SJCRH30 (cell line): ENCODE measurements around the gene FRMD8. TPM values are rescaled to one million over a fixed set of nuclear protein-coding genes. Genes with fewer than 3 reads are reported as not detected.
"Not testable (repeated sequence)": the region's sequence is repeated elsewhere in the genome, so short reads cannot be mapped to it uniquely, and the experiment has no call there.

Experiments
- DNase-seq, 2 experiments: peaks; one replicate each; pipeline ENCODE4 v3.0.0-alpha.2; 2015 to 2020
- H3K27ac ChIP-seq: fragments of 250-450 bp; sonication (Bioruptor Pico); 2 replicates; pipeline ENCODE4 v1.5.1; 2020; ENCODE audit warnings: mild to moderate bottlenecking, moderate library complexity
- H3K27me3 ChIP-seq: fragments of 250-450 bp; sonication (Bioruptor Pico); 2 replicates; pipeline ENCODE4 v1.5.1; 2020; ENCODE audit warnings: mild to moderate bottlenecking, moderate library complexity
- H3K36me3 ChIP-seq: fragments of 250-450 bp; sonication (Bioruptor Pico); 2 replicates; pipeline ENCODE4 v1.5.1; 2020; ENCODE audit warnings: mild to moderate bottlenecking, moderate library complexity
- H3K4me1 ChIP-seq: fragments of 250-450 bp; sonication (Bioruptor Pico); 2 replicates; pipeline ENCODE4 v1.5.1; 2020; ENCODE audit warnings: mild to moderate bottlenecking, moderate library complexity
- H3K4me3 ChIP-seq: fragments of 250-450 bp; sonication (Bioruptor Pico); 2 replicates; pipeline ENCODE4 v1.5.1; 2020; ENCODE audit warnings: mild to moderate bottlenecking, moderate library complexity
- H3K9me3 ChIP-seq: fragments of 250-450 bp; sonication (Bioruptor Pico); replicated peaks from 2 replicates; pipeline ENCODE4 v1.5.1; 2020; ENCODE audit warnings: mild to moderate bottlenecking, moderate library complexity
- total RNA-seq: library from RNA; depleted of rRNA; stranded (reverse); fragments of >200 nt; shearing (Covaris generic); gene quantifications from 2 replicates; pipeline ENCODE4 v1.2.3, GENCODE V29; 2014; rRNA removed

The FRMD8 gene
- total RNA-seq, 1 experiment from 2014 or later, result 21.0 TPM

DNA sequence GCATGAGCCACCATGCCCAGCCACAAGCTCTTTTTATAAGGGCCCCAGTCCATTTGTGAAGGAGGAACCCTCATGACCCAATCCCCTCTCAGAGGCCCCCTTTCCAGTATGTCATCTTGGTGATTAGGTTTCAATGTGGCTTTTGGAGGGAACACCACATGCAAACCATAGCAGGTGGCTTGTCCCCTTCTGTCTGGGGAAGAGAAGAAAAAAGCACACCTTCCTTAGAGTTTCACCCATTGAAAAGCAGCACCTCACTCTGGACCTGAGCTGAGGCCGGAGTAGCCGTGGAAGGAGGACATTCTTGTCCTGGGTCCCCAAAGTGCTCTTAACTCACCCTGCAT, 61.6 kb downstream of the FRMD8 start:
- no peaks in the 10 kb centered on the region for H3K9me3 ChIP-seq
- H3K27me3 ChIP-seq, result no peaks in the 10 kb centered on the region
- no peak for DNase-seq
- peaks cover 3% of the 10 kb centered on the region; the same call in 1 of the 2 replicates for H3K4me1 ChIP-seq
- no peak overlapping the region for H3K27ac ChIP-seq
- peaks cover 5% of the 10 kb centered on the region for H3K36me3 ChIP-seq
- H3K4me3 ChIP-seq, result no peak overlapping the region

GRCh38 chr11:65448418-65449105, 62.1 kb downstream of the FRMD8 start:
- Histone ChIP-seq H3K4me1 (no peaks in the 10 kb centered on the region), H3K36me3 (peaks cover 5% of the 10 kb centered on the region), H3K4me3 (no peak overlapping the region), H3K27me3 (no peaks in the 10 kb centered on the region), H3K9me3 (no peaks in the 10 kb centered on the region), H3K27ac (no peak overlapping the region)
- DNase-seq, result no peak

DNA sequence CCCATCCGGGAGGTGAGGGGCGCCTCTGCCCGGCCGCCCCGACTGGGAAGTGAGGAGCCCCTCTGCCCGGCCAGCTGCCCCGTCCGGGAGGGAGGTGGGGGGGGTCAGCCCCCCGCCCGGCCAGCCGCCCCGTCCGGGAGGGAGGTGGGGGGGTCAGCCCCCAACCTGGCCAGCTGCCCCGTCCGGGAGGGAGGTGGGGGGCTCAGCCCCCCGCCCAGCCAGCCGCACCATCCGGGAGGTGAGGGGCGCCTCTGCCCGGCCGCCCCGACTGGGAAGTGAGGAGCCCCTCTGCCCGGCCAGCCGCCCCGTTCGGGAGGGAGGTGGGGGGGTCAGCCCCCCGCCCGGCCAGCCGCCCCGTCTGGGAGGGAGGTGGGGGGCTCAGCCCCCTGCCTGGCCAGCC, 64.9 kb downstream of the FRMD8 start:
- not testable (repeated sequence) for DNase-seq

DNA sequence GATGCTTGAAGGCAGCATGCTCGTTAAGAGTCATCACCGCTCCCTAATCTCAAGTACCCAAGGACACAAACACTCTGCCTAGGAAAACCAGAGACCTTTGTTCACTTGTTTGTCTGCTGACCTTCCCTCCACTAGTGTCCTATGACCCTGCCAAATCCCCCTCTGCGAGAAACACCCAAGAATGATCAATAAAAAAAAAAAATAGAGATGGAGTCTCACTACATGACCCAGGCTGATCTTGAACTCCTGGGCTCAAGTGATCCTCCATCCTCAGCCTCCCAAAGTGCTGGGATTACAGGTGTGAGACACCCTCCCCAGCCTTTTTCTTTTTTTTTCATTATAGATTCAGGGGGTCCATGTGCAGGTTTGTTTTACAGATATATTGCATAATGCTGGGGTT, 65.8 kb downstream of the FRMD8 start:
- not testable (repeated sequence) for H3K27me3 ChIP-seq, H3K9me3 ChIP-seq, H3K4me1 ChIP-seq, DNase-seq, H3K36me3 ChIP-seq, H3K27ac ChIP-seq, H3K4me3 ChIP-seq

More for the DNA sequence above, 64.9 kb downstream of the FRMD8 start:
- not testable (repeated sequence) for H3K27ac ChIP-seq, H3K36me3 ChIP-seq, H3K9me3 ChIP-seq, H3K4me1 ChIP-seq, H3K4me3 ChIP-seq, H3K27me3 ChIP-seq

DNA sequence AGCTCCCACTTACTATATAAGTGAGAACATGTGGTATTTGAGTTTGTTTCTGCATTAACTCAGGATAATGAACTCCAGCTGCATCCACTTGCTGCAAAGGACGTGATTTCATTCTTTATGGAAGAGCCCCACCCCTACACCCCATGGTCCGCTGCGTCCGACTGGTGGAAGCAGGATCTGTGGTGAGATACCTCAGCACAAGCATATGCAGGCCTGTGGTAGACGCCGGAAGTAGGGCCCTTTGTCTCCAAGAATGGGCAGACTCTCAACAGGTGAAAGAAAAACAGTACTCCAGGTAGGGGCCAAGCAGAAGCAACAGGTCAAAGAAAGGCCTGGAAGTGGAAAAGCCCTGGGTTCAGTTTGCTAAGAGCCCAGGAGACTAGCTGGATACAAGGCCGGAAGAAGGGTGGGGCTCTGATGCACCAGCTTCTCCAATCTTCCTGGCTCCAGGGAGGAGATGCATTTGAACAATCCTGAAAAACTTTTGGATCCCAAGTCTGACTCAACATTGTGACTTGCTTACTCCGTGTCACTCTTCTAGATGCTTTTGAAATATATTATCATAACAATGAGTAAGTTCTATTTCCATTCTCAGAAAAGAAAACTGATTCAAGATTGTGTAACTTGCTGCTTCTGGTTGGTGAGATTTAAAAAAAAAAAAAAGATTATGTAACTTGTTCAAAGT, 66.5 kb downstream of the FRMD8 start:
- Histone ChIP-seq H3K27ac (no peak overlapping the region), H3K27me3 (no peaks in the 10 kb centered on the region), H3K4me1 (no peaks in the 10 kb centered on the region), H3K9me3 (no peaks in the 10 kb centered on the region), H3K4me3 (no peak overlapping the region), H3K36me3 (no peaks in the 10 kb centered on the region)
- DNase-seq, result no peak

DNA sequence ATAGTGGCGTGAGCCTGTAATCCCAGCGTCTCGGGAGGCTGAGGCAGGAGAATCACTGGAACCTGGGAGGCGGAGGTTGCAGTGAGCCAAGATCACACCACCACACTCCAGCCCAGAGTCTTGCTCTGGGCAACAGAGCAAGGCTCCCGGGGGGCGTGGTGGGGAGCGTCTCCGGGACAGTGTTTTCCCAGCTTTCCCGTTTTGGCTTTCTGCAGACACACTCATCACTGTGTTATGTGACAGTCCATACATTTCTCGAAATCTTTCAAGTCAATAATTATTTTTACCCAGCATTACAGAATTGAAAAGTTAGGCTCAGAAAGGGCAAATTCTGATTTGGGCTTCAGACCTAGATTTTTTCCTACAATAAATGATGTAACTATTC, 67.9 kb downstream of the FRMD8 start:
- H3K27me3 ChIP-seq, result no peaks in the 10 kb centered on the region
- H3K36me3 ChIP-seq, result no peaks in the 10 kb centered on the region
- H3K9me3 ChIP-seq, result no peaks in the 10 kb centered on the region
- H3K4me3 ChIP-seq, result no peak overlapping the region
- DNase-seq, result no peak
- H3K4me1 ChIP-seq, result no peaks in the 10 kb centered on the region
- H3K27ac ChIP-seq, result no peak overlapping the region

DNA sequence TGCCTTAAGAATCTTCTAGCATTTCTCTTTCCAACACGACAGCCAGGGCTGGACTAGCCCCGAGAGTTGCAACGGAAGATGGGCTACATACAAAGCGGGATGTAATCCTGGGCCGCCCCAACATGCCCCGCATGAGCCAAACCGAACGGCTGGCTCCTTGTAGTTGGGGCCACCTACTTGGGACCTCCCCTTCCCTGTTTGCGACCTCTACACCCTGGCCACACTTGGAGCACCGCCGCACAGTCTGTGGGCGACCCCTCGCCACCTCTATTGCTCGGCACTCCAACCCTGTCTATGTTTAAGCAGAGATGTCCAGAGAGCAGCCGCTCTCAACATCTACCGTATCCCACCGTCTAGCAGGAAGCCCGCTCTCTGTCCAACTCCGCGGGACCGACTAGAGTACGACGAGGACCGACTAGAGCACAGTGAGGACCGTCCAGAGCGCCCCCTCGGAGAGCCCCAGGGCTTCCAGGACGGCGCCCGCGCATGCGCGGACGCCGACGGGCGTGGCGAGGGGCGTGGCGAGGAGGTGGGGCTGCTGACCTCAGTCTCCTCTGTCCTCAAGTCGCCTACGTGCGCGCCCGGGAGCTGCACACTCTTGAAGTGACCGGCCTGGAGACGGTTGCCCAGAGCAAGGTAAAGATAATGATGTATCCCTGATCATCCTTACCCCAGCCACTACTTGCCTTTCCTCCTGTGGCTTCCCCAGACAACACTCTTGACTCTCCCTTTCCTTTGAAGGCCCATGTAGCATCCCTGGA, 68.4 kb downstream of the FRMD8 start:
- H3K27ac ChIP-seq, result no peak overlapping the region
- no peak for DNase-seq

GRCh38 chr11:65456418-65456817, 70.0 kb downstream of the FRMD8 start:
- Histone ChIP-seq H3K4me3 (no peak overlapping the region), H3K9me3 (no peaks in the 10 kb centered on the region), H3K36me3 (no peaks in the 10 kb centered on the region), H3K27me3 (no peaks in the 10 kb centered on the region), H3K27ac (no peak overlapping the region), H3K4me1 (no peaks in the 10 kb centered on the region)
- DNase-seq, result no peak

More for the DNA sequence above, 68.4 kb downstream of the FRMD8 start:
- H3K4me1 ChIP-seq, result no peaks in the 10 kb centered on the region
- H3K36me3 ChIP-seq, result no peaks in the 10 kb centered on the region
- no peak overlapping the region for H3K4me3 ChIP-seq
- H3K27me3 ChIP-seq, result no peaks in the 10 kb centered on the region
- H3K9me3 ChIP-seq, result no peaks in the 10 kb centered on the region

DNA sequence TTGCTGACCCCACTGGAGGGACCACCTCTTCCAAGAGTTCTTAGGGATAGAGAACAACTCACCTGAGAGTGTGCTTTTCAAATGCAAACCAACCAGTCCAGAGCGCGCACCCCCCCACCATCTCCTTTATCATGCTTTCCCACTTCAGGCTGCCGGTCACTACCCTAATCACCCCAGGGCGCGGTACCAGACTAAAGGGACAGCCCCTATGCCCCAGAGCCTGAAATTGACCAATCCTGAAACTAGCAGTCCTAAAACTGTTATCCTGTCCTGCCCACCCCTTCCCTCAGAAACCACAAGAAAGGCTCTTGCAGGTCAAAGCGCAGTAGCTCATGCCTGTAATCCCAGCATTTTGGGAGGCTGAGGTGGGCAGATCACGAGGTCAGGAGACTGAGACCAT, 73.1 kb downstream of the FRMD8 start:
- H3K27ac ChIP-seq, result no peak overlapping the region
- no peak for DNase-seq
- no peaks in the 10 kb centered on the region for H3K4me1 ChIP-seq
- no peaks in the 10 kb centered on the region for H3K9me3 ChIP-seq
- no peaks in the 10 kb centered on the region for H3K36me3 ChIP-seq
- H3K27me3 ChIP-seq, result no peaks in the 10 kb centered on the region
- H3K4me3 ChIP-seq, result no peak overlapping the region

Other genes with a start within 250 kb of the FRMD8 start
- 0.18 TPM in 1 of 2 replicates, not detected in the other for gene SPDYC, start 216.4 kb upstream of the FRMD8 start, total RNA-seq
- 41.1 and 49.4 TPM in 2 replicates for gene CAPN1, start 204.7 kb upstream of the FRMD8 start, total RNA-seq
- 47.2 and 54.6 TPM in 2 replicates for gene POLA2, start 124.7 kb upstream of the FRMD8 start, total RNA-seq
- gene CDC42EP2, start 71.8 kb upstream of the FRMD8 start, total RNA-seq, result 5.6 and 6.0 TPM in 2 replicates
- gene DPF2, start 52.8 kb upstream of the FRMD8 start, total RNA-seq, result 33.0 and 38.0 TPM in 2 replicates
- 0.53 and 0.71 TPM in 2 replicates for gene TIGD3, start 31.9 kb upstream of the FRMD8 start, total RNA-seq
- 1.1 and 1.3 TPM in 2 replicates for gene SLC25A45, start 4.0 kb upstream of the FRMD8 start, total RNA-seq
- 6.2 and 12.8 TPM in 2 replicates for gene NEAT1, start 36.2 kb downstream of the FRMD8 start, total RNA-seq
- gene MALAT1, start 112.4 kb downstream of the FRMD8 start, total RNA-seq, result 496 and 686 TPM in 2 replicates
- 39.1 and 41.8 TPM in 2 replicates for gene SCYL1, start 138.4 kb downstream of the FRMD8 start, total RNA-seq
- 13.2 and 17.2 TPM in 2 replicates for gene LTBP3, start 171.7 kb downstream of the FRMD8 start, total RNA-seq
- gene ZNRD2, start 183.8 kb downstream of the FRMD8 start, total RNA-seq, result 30.6 and 32.6 TPM in 2 replicates
- gene FAM89B, start 185.9 kb downstream of the FRMD8 start, total RNA-seq, result 18.3 and 21.5 TPM in 2 replicates
- 16.8 and 18.5 TPM in 2 replicates for gene EHBP1L1, start 189.4 kb downstream of the FRMD8 start, total RNA-seq
- gene KCNK7, start 209.2 kb downstream of the FRMD8 start, total RNA-seq, result 0.28 TPM in 1 of 2 replicates, not detected in the other
- gene MAP3K11, start 227.6 kb downstream of the FRMD8 start, total RNA-seq, result 20.5 and 24.3 TPM in 2 replicates
- 24.3 and 27.1 TPM in 2 replicates for gene PCNX3, start 229.1 kb downstream of the FRMD8 start, total RNA-seq